CD1c-positive myeloid dendritic cell (primary cell): ENCODE results near the gene PDLIM5.
"Not testable (repeated sequence)": the region's sequence is repeated elsewhere in the genome, so short reads cannot be mapped to it uniquely, and the experiment has no call there.

Source experiments
- DNase-seq: peaks from one replicate; pipeline ENCODE4 v3.0.0-alpha.2; 2016; ENCODE audit errors: extremely low spot score

The PDLIM5 gene

GRCh38 chr4:94591289-94591688 is 139.5 kb downstream of the PDLIM5 start:
- no peak for DNase-seq

- no peak for DNase-seq
These were observed 143.3 kb downstream of the PDLIM5 start for GRCh38 chr4:94595013-94595412.

- DNase-seq: peak; percentile 41
These were observed 144.2 kb downstream of the PDLIM5 start for GRCh38 chr4:94595880-94596483.

- no peak for DNase-seq
These were observed 147.0 kb downstream of the PDLIM5 start for GRCh38 chr4:94598758-94599157.

- DNase-seq: no peak
These were observed 151.5 kb downstream of the PDLIM5 start for GRCh38 chr4:94603170-94603747.

GRCh38 chr4:94605241-94605805 is 153.6 kb downstream of the PDLIM5 start:
- no peak for DNase-seq

GRCh38 chr4:94610145-94610544 is 158.4 kb downstream of the PDLIM5 start:
- no peak for DNase-seq

GRCh38 chr4:94613248-94613647 is 161.5 kb downstream of the PDLIM5 start:
- no peak for DNase-seq

GRCh38 chr4:94615451-94615850 is 163.7 kb downstream of the PDLIM5 start:
- no peak for DNase-seq

GRCh38 chr4:94621491-94622080 is 169.8 kb downstream of the PDLIM5 start:
- DNase-seq: peak; percentile 47

GRCh38 chr4:94623126-94623911 is 171.6 kb downstream of the PDLIM5 start:
- no peak for DNase-seq

- DNase-seq: no peak
These were observed 175.2 kb downstream of the PDLIM5 start for GRCh38 chr4:94626942-94627341.

- DNase-seq: not testable (repeated sequence)
These were observed 177.3 kb downstream of the PDLIM5 start for GRCh38 chr4:94629058-94629457.

GRCh38 chr4:94629837-94630236 is 178.1 kb downstream of the PDLIM5 start:
- no peak for DNase-seq

- DNase-seq: no peak
These were observed 182.5 kb downstream of the PDLIM5 start for GRCh38 chr4:94634271-94634670.

GRCh38 chr4:94635177-94635576 is 183.4 kb downstream of the PDLIM5 start:
- no peak for DNase-seq

GRCh38 chr4:94636004-94636403 is 184.3 kb downstream of the PDLIM5 start:
- no peak for DNase-seq

GRCh38 chr4:94639298-94639697 is 187.6 kb downstream of the PDLIM5 start:
- DNase-seq: no peak

GRCh38 chr4:94640151-94640550 is 188.4 kb downstream of the PDLIM5 start:
- DNase-seq: no peak

GRCh38 chr4:94641702-94642560 is 190.2 kb downstream of the PDLIM5 start:
- no peak for DNase-seq

- DNase-seq: no peak
These were observed 190.8 kb downstream of the PDLIM5 start for GRCh38 chr4:94642561-94642866.

- no peak for DNase-seq
These were observed 197.0 kb downstream of the PDLIM5 start for GRCh38 chr4:94648699-94649098.
